Stimulated activated CD4-positive, alpha-beta T cell treated with anti-CD3 and anti-CD28 coated beads, Interleukin-15, amount 100 ng/mL, for 48 hours (primary cell): ENCODE results near the gene CHGA.
A peak's percentile ranks its signal among the peaks of the same experiment; 100 is the strongest.

Experiments
- DNase-seq, 2 donors: peaks; one replicate each; pipeline ENCODE4 v3.0.0-alpha.2; 2020; ENCODE audit warnings: low read depth in 2 of 2

CHGA gene

GRCh38 chr14:92960706-92961566 lies 38.0 kb downstream of the CHGA start:
- no peak for DNase-seq

- no peak for DNase-seq
Measured at GRCh38 chr14:92961567-92961855, 38.6 kb downstream of the CHGA start.

GRCh38 chr14:92962031-92962830 lies 39.3 kb downstream of the CHGA start:
- no peak for DNase-seq

DNA sequence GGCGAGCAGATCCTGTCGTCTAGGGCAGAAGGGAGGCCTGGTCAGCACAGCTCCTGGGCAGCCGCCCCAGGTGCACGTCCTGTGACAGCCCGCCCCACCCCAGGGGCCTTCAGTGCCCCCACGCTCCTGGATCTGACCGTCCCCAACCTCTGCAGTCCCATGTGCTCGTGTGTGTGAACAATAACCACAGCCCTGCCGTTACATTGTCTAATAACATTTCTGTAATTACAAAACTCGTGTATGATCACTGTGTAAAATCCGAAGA lies 39.8 kb downstream of the CHGA start:
- DNase-seq, result no peak

- DNase-seq, result no peak
Measured at GRCh38 chr14:92963301-92964123, 40.6 kb downstream of the CHGA start.

DNA sequence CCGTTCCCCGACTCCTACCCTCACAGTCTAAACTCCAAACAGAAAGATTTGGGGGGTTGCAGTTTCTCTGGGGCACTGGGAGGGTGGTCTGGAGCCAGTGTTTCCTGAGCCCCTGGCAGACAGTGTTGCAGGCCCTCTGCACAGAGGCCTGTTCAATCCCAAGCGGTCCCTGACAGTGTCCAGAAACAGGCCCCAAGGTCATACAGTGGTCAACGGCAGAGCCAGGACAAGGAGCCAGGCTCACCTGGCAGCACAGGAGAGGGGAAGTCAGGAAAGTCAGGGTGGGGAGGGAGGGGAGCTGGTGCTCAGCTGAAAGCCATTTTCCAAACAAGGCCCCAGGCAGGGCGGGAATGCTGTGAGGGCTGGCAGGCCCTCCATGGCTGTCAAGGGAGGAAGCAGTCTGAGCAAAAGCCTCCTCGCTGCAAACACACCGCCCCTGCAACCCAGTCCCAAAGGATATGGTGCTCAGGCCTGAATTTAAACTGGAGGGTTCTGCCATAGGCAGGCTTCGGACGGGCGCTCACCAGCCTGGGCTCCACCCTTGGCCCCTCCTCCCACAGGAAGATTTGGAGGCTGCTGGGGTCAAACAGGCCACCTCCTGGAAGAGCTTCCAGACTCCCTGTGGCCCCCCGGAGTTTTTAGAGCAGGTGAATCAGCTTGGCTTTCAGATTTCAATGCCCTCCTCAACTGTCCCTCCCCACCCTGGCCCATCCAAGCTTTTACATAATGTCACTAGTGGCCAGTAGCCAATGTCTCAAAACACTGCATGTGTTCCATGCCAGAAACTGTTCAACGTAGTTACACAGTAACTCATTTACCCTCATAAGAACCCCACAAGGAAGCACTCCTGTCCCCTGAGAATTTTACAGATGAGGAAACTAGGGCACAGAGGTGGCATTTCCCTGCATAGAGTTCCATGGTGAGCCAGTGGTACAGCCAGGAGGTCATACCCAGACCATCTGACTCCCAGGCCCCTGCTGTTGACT lies 41.5 kb downstream of the CHGA start:
- DNase-seq, result no peak

- no peak for DNase-seq
Measured at GRCh38 chr14:92965281-92965680, 42.3 kb downstream of the CHGA start.

DNA sequence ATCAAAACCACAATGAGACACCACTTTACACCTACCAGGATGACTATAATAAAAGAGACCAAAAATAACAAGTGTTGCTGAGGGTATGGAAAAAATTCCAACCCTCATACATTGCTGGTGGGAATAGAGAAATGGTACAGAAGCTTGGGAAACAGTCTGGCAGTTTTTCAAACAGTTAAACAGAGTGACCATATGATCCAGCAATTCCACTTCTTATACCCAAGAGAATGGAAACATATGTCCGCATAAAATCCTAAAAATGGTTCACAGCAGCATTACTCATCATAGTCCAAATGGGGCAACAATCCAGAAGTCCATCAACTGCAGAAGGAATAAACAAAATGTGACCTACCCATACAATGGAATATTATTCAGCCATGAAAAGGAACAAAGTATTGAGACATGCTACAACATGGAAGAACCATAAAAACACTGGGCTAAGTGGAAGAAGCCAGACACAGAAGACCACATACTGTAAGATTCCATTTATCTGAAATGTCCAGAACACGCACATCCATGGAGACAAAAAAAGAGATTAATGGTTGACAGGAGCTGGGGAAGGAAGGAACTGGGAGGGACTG lies 44.5 kb downstream of the CHGA start:
- no peak for DNase-seq

DNA sequence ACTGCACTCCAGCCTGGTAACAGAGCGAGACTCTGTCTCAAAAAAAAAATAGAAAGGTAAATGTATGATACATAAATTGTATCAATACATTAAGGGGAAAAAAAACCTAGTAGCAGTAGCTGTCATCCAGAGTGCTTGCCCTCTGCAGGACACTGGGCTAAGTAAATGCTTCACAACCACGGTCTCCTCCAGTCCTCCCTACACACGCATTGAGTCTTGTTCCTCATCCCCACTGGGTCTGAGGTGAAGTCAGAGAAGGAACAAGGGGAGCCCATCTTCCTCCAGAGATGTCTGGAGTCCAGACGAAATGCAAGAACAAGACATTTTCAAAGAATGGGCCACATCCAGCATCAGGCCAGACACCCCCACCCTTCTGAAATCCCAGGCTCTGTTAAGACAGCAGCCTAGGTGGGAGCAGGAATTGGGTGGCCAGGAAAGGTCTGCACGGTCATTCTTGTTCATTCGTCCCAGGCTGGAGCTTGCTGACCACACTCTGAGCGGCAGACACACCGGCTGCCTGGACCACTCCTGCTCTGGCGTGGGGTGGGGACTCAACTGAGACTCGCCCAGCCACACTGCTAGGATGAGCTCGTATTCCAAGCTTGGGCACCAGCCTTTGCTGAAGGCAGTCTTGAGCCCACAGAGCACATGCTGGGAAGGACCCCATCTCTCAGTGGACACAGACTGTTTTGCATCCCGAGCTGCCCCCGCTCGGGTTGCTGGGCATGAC lies 45.5 kb downstream of the CHGA start:
- no peak for DNase-seq

DNA sequence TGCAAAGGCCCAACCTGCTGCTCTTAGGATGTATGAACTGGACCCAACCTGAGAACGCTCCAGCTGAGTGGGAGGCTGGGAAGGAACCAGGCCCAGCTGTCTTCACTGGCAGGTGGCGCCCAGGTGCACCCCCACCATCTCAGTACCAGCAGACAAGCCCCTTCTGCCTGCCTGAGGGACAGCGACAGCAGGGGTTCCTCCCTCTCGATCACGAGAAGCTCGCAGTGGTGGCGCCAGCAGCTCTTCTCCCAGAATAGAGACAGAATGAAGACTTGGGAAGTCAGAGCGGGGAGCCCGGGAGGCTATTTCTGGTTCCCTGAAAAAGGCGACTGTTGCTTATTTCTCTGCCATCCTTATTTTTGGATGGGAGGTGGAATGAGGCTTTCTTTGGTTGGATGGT lies 46.5 kb downstream of the CHGA start:
- DNase-seq, result no peak

- DNase-seq, result no peak
Measured at GRCh38 chr14:92969871-92970270, 46.9 kb downstream of the CHGA start.

- no peak for DNase-seq
Measured at GRCh38 chr14:92970271-92970670, 47.3 kb downstream of the CHGA start.

GRCh38 chr14:92971601-92972180 lies 48.7 kb downstream of the CHGA start:
- DNase-seq, result no peak

GRCh38 chr14:92973261-92973797 lies 50.4 kb downstream of the CHGA start:
- DNase-seq, result peak in 1 of 2 donors; percentile 26

GRCh38 chr14:92973798-92974372 lies 50.9 kb downstream of the CHGA start:
- no peak for DNase-seq

GRCh38 chr14:92974541-92975345 lies 51.8 kb downstream of the CHGA start:
- no peak for DNase-seq

GRCh38 chr14:92976268-92976667 lies 53.3 kb downstream of the CHGA start:
- no peak for DNase-seq

- no peak for DNase-seq
Measured at GRCh38 chr14:92978229-92979021, 55.5 kb downstream of the CHGA start.
